NCI-H2196 (cell line): ENCODE data around the gene DEAF1.
"Not testable (repeated sequence)": the region's sequence is repeated elsewhere in the genome, so short reads cannot be mapped to it uniquely, and the experiment has no call there.

Source experiments
- DNase-seq: peaks from one replicate; lab custom pipeline; 2025; ENCODE audit not compliant: unreplicated experiment; lab: John Stamatoyannopoulos, UW

The DEAF1 gene

GRCh38 chr11:653136-653535, 41.9 kb downstream of the DEAF1 start:
- DNase-seq = not testable (repeated sequence)

- DNase-seq = no peak
Observed at GRCh38 chr11:650482-650881, 44.5 kb downstream of the DEAF1 start.

GRCh38 chr11:647672-648158, 47.3 kb downstream of the DEAF1 start:
- DNase-seq = not testable (repeated sequence)

- DNase-seq = no peak
Observed at GRCh38 chr11:646214-646613, 48.8 kb downstream of the DEAF1 start.

- no peak for DNase-seq
Observed at GRCh38 chr11:645536-645935, 49.5 kb downstream of the DEAF1 start.

- DNase-seq = no peak
Observed at GRCh38 chr11:643849-644738, 50.9 kb downstream of the DEAF1 start.

- no peak for DNase-seq
Observed at GRCh38 chr11:643366-643765, 51.7 kb downstream of the DEAF1 start.

GRCh38 chr11:641806-642370, 53.1 kb downstream of the DEAF1 start:
- DNase-seq = no peak

- DNase-seq = no peak
Observed at GRCh38 chr11:640021-640706, 54.9 kb downstream of the DEAF1 start.

- no peak for DNase-seq
Observed at GRCh38 chr11:639332-639955, 55.6 kb downstream of the DEAF1 start.

GRCh38 chr11:638631-639331, 56.2 kb downstream of the DEAF1 start:
- no peak for DNase-seq

GRCh38 chr11:637593-638521, 57.2 kb downstream of the DEAF1 start:
- DNase-seq = no peak

- no peak for DNase-seq
Observed at GRCh38 chr11:637333-637592, 57.8 kb downstream of the DEAF1 start.

GRCh38 chr11:636511-637332, 58.3 kb downstream of the DEAF1 start, which contains the start of gene DRD4:
Gene DRD4 (plus strand): TSS chr11:637269. CDS start chr11:637305, 36 bp downstream.
- no peak for DNase-seq

- no peak for DNase-seq
Observed at GRCh38 chr11:635945-636510, 59.0 kb downstream of the DEAF1 start.

- DNase-seq = no peak
Observed at GRCh38 chr11:630871-631270, 64.2 kb downstream of the DEAF1 start.

- no peak for DNase-seq
Observed at GRCh38 chr11:629237-629583, 65.8 kb downstream of the DEAF1 start.

GRCh38 chr11:628056-628455, 67.0 kb downstream of the DEAF1 start:
- no peak for DNase-seq

GRCh38 chr11:627308-627576, 67.8 kb downstream of the DEAF1 start:
- DNase-seq = no peak
